GM23338 (cell line): Measurements from ENCODE around the gene PPP1R7. TPM values are rescaled to one million over a fixed set of nuclear protein-coding genes. Genes with fewer than 3 reads are reported as not detected.

ENCODE experiments used
- ATAC-seq: fragments of 200-7000 bp; cut with Tn5 transposase; 3 replicates; pipeline ENCODE4 v1.9.1; 2020
- DNase-seq: peaks from one replicate; pipeline ENCODE4 v3.0.0-alpha.2; 2015; ENCODE audit warnings: low spot score
- H2AFZ ChIP-seq: fragments of 200-600 bp; sonication (generic); 2 replicates; pipeline ENCODE4 v1.8.0; 2016; ENCODE audit warnings: antibody characterized with exemption, mild to moderate bottlenecking, moderate library complexity
- H3F3A ChIP-seq: fragments of 200-600 bp; sonication (generic); replicated peaks from 2 replicates; pipeline ENCODE4 v1.8.0; 2017; ENCODE audit warnings: antibody characterized with exemption, mixed run types, low read depth
- H3K27ac ChIP-seq: fragments of 200-600 bp; sonication (generic); 2 replicates; pipeline ENCODE4 v1.6.1; 2016; ENCODE audit warnings: low read depth
- H3K27me3 ChIP-seq: fragments of 200-600 bp; sonication (generic); 2 replicates; pipeline ENCODE4 v1.8.0; 2016; ENCODE audit warnings: mild to moderate bottlenecking, mixed run types, moderate library complexity; ENCODE audit not compliant: insufficient read depth
- H3K36me3 ChIP-seq: fragments of 200-600 bp; sonication (generic); 2 replicates; pipeline ENCODE4 v1.8.0; 2016; ENCODE audit warnings: mild to moderate bottlenecking; ENCODE audit not compliant: insufficient read depth
- H3K4me1 ChIP-seq: fragments of 200-600 bp; sonication (generic); 2 replicates; pipeline ENCODE4 v1.8.0; 2016; ENCODE audit warnings: mild to moderate bottlenecking, moderate library complexity; ENCODE audit not compliant: insufficient read depth
- H3K4me2 ChIP-seq: fragments of 200-600 bp; sonication (generic); 2 replicates; pipeline ENCODE4 v1.7.1; 2017; ENCODE audit warnings: mixed run types
- H3K4me3 ChIP-seq: fragments of 200-600 bp; sonication (generic); 2 replicates; pipeline ENCODE4 v1.6.1; 2016; ENCODE audit warnings: mixed run types
- H3K79me2 ChIP-seq: fragments of 200-600 bp; sonication (generic); replicated peaks from 2 replicates; pipeline ENCODE4 v1.8.0; 2017; ENCODE audit warnings: mild to moderate bottlenecking; ENCODE audit not compliant: insufficient read depth
- H3K9me2 ChIP-seq: fragments of 200-600 bp; sonication (generic); 2 replicates; pipeline ENCODE4 v1.8.0; 2017; ENCODE audit not compliant: insufficient read depth
- H4K20me1 ChIP-seq: fragments of 200-600 bp; sonication (generic); replicated peaks from 2 replicates; pipeline ENCODE4 v1.8.0; 2017; ENCODE audit warnings: mild to moderate bottlenecking; ENCODE audit not compliant: insufficient read depth
- H3K27ac Mint-ChIP-seq: 2 replicates; pipeline ENCODE4 v1.8.0; 2020; ENCODE audit warnings: inconsistent platforms, mild to moderate bottlenecking, moderate library complexity, mixed read lengths
- H3K27me3 Mint-ChIP-seq: 3 replicates; pipeline ENCODE4 v1.8.0; 2022; ENCODE audit warnings: low read depth, mild to moderate bottlenecking, moderate library complexity, mixed read lengths, inconsistent platforms; ENCODE audit not compliant: insufficient read depth, poor library complexity
- H3K36me3 Mint-ChIP-seq: 3 replicates; pipeline ENCODE4 v1.8.0; 2021; ENCODE audit warnings: low read depth, mild to moderate bottlenecking, inconsistent platforms, moderate library complexity, mixed read lengths
- H3K4me1 Mint-ChIP-seq: 3 replicates; pipeline ENCODE4 v1.8.0; 2020; ENCODE audit warnings: mild to moderate bottlenecking, inconsistent platforms, mixed read lengths
- H3K4me3 Mint-ChIP-seq: 3 replicates; pipeline ENCODE4 v1.8.0; 2021; ENCODE audit warnings: moderate library complexity, mild to moderate bottlenecking, inconsistent platforms, mixed read lengths
- H3K9me3 Mint-ChIP-seq: 3 replicates; pipeline ENCODE4 v1.8.0; 2020; ENCODE audit warnings: moderate library complexity, mild to moderate bottlenecking, inconsistent platforms, mixed read lengths
- CREB1 ChIP-seq: fragments of 250-450 bp; sonication (Bioruptor Pico); IDR thresholded peaks from 2 replicates; pipeline ENCODE4 v1.5.0; 2020; ENCODE audit warnings: low read depth, mild to moderate bottlenecking, moderate library complexity
- EZH2 ChIP-seq: fragments of 200-600 bp; sonication (generic); IDR thresholded peaks from one replicate; pipeline ENCODE4 v1.8.0; 2017; ENCODE audit warnings: antibody characterized with exemption, mild to moderate bottlenecking, low read depth; ENCODE audit not compliant: unreplicated experiment
- EZH2phosphoT487 ChIP-seq: fragments of 200-600 bp; sonication (generic); IDR thresholded peaks from one replicate; pipeline ENCODE4 v1.8.1; 2018; ENCODE audit warnings: antibody characterized with exemption; ENCODE audit not compliant: unreplicated experiment
- JUNB ChIP-seq: IDR thresholded peaks from one replicate; pipeline ENCODE4 v1.6.1; 2016; ENCODE audit warnings: antibody characterized with exemption; ENCODE audit not compliant: unreplicated experiment
- NANOG ChIP-seq: IDR thresholded peaks from 2 replicates; pipeline ENCODE4 v1.6.1; 2016; ENCODE audit warnings: antibody characterized with exemption, borderline replicate concordance
- STAT1 ChIP-seq: IDR thresholded peaks from one replicate; pipeline ENCODE4 v1.6.1; 2016; ENCODE audit warnings: antibody characterized with exemption; ENCODE audit not compliant: unreplicated experiment
- ZNF114 ChIP-seq: fragments of 250-450 bp; sonication (Bioruptor Pico); IDR thresholded peaks from 2 replicates; pipeline ENCODE4 v1.5.0; 2020; ENCODE audit warnings: mild to moderate bottlenecking, moderate library complexity
- ZNF331 ChIP-seq: fragments of 250-450 bp; sonication (Bioruptor Pico); IDR thresholded peaks from 2 replicates; pipeline ENCODE4 v1.5.0; 2020; ENCODE audit warnings: low read depth, mild to moderate bottlenecking, moderate library complexity
- polyA plus RNA-seq: library from polyadenylated mRNA; unstranded; fragments of >200 nt; fragmentation: Nextera tagmentation; extraction: Ambion mirVana; gene quantifications from 2 replicates; pipeline ENCODE4 v1.2.1, GENCODE V29; 2016
- total RNA-seq: library from RNA; depleted of rRNA; stranded (reverse); fragments of >200 nt; shearing (Covaris generic); gene quantifications from 2 replicates; pipeline ENCODE4 v1.2.3, GENCODE V29; 2014
- TF ChIP-seq, protein P1 (sequence below): IDR thresholded peaks from one replicate; pipeline ENCODE4 v1.6.1; 2018; ENCODE audit warnings: antibody characterized with exemption; ENCODE audit not compliant: unreplicated experiment
- TF ChIP-seq, protein P2 (sequence below): fragments of 250-450 bp; sonication (Bioruptor Pico); IDR thresholded peaks from 2 replicates; pipeline ENCODE4 v1.5.0; 2020; ENCODE audit warnings: mild to moderate bottlenecking, moderate library complexity
- TF ChIP-seq, protein P3 (sequence below): IDR thresholded peaks from 2 replicates; pipeline ENCODE4 v1.6.1; 2016; ENCODE audit warnings: antibody characterized with exemption
- TF ChIP-seq, protein P4 (sequence below), 2 experiments: fragments of 200-600 bp in 1 of 2; sonication (generic) in 1 of 2; conservative IDR thresholded peaks; 2 replicates each; pipeline versions ENCODE4 v1.5.1 to v1.6.1; 2016 to 2017; ENCODE audit warnings: antibody characterized with exemption in 2 of 2, low read depth in 2 of 2, mild to moderate bottlenecking in 2 of 2, moderate library complexity in 1 of 2

PPP1R7 gene
- total and polyA plus RNA-seq, 2 experiments from 2014 or later, result 48.2 to 94.3 TPM

DNA sequence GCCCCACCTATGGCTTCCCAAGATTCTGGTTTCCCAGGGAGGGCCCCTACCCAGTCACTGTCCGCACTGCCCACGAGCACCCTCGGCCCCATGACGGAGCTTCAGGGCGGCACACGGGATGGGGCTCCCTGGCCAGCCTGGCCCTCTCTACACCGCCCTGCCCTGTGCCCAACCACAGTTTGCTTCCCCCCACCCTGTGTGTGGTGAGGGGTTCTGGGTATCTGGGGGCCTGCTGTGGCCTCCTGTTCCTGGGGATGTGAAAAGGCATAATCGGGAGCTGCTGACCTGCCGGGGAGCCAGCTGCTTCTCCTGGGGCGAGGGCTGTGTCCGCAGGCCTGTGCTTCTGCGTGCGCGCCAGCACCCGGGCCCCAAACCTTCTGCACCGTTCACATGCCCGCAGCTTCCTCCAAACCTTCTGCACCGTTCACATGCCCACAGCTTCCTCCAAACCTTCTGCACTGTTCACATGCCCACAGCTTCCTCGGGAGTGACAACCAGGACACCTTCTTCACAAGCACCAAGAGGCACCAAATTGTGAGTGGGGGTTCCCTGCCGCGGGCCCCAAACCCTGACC is 50.6 kb downstream of the PPP1R7 start:
- Histone ChIP-seq H3K9me2 (no peaks in the 10 kb centered on the region), H3F3A (no peaks in the 10 kb centered on the region), H3K27me3 (no peaks in the 10 kb centered on the region), H3K79me2 (no peaks in the 10 kb centered on the region), H4K20me1 (no peaks in the 10 kb centered on the region), H2AFZ (no peak overlapping the region), H3K4me1 (no peaks in the 10 kb centered on the region), H3K4me2 (no peak overlapping the region), H3K27ac (no peak overlapping the region), H3K36me3 (no peaks in the 10 kb centered on the region), H3K4me3 (no peak overlapping the region)
- Mint-ChIP-seq H3K36me3 (no peaks in the 10 kb centered on the region), H3K27ac (no peak overlapping the region), H3K27me3 (peaks cover 11% of the 10 kb centered on the region), H3K4me1 (no peaks in the 10 kb centered on the region), H3K9me3 (no peaks in the 10 kb centered on the region; the same call in 2 of the 3 replicates), H3K4me3 (no peak overlapping the region)
- TF ChIP-seq EZH2, result no peak
- no peak for TF ChIP-seq JUNB
- no peak for TF ChIP-seq ZNF114 (CRISPR knock-in tag)
- TF ChIP-seq, protein P1, sequence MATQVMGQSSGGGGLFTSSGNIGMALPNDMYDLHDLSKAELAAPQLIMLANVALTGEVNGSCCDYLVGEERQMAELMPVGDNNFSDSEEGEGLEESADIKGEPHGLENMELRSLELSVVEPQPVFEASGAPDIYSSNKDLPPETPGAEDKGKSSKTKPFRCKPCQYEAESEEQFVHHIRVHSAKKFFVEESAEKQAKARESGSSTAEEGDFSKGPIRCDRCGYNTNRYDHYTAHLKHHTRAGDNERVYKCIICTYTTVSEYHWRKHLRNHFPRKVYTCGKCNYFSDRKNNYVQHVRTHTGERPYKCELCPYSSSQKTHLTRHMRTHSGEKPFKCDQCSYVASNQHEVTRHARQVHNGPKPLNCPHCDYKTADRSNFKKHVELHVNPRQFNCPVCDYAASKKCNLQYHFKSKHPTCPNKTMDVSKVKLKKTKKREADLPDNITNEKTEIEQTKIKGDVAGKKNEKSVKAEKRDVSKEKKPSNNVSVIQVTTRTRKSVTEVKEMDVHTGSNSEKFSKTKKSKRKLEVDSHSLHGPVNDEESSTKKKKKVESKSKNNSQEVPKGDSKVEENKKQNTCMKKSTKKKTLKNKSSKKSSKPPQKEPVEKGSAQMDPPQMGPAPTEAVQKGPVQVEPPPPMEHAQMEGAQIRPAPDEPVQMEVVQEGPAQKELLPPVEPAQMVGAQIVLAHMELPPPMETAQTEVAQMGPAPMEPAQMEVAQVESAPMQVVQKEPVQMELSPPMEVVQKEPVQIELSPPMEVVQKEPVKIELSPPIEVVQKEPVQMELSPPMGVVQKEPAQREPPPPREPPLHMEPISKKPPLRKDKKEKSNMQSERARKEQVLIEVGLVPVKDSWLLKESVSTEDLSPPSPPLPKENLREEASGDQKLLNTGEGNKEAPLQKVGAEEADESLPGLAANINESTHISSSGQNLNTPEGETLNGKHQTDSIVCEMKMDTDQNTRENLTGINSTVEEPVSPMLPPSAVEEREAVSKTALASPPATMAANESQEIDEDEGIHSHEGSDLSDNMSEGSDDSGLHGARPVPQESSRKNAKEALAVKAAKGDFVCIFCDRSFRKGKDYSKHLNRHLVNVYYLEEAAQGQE, result no peak
- no peak for TF ChIP-seq EZH2phosphoT487
- no peak for TF ChIP-seq CREB1 (CRISPR knock-in tag)
- no peak for TF ChIP-seq NANOG
- TF ChIP-seq, protein P2, sequence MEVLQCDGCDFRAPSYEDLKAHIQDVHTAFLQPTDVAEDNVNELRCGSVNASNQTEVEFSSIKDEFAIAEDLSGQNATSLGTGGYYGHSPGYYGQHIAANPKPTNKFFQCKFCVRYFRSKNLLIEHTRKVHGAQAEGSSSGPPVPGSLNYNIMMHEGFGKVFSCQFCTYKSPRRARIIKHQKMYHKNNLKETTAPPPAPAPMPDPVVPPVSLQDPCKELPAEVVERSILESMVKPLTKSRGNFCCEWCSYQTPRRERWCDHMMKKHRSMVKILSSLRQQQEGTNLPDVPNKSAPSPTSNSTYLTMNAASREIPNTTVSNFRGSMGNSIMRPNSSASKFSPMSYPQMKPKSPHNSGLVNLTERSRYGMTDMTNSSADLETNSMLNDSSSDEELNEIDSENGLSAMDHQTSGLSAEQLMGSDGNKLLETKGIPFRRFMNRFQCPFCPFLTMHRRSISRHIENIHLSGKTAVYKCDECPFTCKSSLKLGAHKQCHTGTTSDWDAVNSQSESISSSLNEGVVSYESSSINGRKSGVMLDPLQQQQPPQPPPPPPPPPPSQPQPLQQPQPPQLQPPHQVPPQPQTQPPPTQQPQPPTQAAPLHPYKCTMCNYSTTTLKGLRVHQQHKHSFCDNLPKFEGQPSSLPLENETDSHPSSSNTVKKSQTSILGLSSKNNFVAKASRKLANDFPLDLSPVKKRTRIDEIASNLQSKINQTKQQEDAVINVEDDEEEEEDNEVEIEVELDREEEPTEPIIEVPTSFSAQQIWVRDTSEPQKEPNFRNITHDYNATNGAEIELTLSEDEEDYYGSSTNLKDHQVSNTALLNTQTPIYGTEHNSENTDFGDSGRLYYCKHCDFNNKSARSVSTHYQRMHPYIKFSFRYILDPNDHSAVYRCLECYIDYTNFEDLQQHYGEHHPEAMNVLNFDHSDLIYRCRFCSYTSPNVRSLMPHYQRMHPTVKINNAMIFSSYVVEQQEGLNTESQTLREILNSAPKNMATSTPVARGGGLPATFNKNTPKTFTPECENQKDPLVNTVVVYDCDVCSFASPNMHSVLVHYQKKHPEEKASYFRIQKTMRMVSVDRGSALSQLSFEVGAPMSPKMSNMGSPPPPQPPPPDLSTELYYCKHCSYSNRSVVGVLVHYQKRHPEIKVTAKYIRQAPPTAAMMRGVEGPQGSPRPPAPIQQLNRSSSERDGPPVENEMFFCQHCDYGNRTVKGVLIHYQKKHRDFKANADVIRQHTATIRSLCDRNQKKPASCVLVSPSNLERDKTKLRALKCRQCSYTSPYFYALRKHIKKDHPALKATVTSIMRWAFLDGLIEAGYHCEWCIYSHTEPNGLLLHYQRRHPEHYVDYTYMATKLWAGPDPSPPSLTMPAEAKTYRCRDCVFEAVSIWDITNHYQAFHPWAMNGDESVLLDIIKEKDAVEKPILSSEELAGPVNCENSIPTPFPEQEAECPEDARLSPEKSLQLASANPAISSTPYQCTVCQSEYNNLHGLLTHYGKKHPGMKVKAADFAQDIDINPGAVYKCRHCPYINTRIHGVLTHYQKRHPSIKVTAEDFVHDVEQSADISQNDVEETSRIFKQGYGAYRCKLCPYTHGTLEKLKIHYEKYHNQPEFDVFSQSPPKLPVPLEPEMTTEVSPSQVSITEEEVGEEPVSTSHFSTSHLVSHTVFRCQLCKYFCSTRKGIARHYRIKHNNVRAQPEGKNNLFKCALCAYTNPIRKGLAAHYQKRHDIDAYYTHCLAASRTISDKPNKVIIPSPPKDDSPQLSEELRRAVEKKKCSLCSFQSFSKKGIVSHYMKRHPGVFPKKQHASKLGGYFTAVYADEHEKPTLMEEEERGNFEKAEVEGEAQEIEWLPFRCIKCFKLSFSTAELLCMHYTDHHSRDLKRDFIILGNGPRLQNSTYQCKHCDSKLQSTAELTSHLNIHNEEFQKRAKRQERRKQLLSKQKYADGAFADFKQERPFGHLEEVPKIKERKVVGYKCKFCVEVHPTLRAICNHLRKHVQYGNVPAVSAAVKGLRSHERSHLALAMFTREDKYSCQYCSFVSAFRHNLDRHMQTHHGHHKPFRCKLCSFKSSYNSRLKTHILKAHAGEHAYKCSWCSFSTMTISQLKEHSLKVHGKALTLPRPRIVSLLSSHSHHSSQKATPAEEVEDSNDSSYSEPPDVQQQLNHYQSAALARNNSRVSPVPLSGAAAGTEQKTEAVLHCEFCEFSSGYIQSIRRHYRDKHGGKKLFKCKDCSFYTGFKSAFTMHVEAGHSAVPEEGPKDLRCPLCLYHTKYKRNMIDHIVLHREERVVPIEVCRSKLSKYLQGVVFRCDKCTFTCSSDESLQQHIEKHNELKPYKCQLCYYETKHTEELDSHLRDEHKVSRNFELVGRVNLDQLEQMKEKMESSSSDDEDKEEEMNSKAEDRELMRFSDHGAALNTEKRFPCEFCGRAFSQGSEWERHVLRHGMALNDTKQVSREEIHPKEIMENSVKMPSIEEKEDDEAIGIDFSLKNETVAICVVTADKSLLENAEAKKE (CRISPR knock-in tag), result no peak
- TF ChIP-seq, protein P3, sequence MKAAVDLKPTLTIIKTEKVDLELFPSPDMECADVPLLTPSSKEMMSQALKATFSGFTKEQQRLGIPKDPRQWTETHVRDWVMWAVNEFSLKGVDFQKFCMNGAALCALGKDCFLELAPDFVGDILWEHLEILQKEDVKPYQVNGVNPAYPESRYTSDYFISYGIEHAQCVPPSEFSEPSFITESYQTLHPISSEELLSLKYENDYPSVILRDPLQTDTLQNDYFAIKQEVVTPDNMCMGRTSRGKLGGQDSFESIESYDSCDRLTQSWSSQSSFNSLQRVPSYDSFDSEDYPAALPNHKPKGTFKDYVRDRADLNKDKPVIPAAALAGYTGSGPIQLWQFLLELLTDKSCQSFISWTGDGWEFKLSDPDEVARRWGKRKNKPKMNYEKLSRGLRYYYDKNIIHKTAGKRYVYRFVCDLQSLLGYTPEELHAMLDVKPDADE, result no peak
- TF ChIP-seq STAT1, result no peak
- no peak for TF ChIP-seq ZNF331 (CRISPR knock-in tag)
- TF ChIP-seq, protein P4, sequence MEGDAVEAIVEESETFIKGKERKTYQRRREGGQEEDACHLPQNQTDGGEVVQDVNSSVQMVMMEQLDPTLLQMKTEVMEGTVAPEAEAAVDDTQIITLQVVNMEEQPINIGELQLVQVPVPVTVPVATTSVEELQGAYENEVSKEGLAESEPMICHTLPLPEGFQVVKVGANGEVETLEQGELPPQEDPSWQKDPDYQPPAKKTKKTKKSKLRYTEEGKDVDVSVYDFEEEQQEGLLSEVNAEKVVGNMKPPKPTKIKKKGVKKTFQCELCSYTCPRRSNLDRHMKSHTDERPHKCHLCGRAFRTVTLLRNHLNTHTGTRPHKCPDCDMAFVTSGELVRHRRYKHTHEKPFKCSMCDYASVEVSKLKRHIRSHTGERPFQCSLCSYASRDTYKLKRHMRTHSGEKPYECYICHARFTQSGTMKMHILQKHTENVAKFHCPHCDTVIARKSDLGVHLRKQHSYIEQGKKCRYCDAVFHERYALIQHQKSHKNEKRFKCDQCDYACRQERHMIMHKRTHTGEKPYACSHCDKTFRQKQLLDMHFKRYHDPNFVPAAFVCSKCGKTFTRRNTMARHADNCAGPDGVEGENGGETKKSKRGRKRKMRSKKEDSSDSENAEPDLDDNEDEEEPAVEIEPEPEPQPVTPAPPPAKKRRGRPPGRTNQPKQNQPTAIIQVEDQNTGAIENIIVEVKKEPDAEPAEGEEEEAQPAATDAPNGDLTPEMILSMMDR (conservative IDR thresholded peaks at IDR 0.05; ENCODE audit: low read depth in 2 of 2), result no peak
- ATAC-seq (no peak), DNase-seq (no peak)
